NCI-H2029 (cell line): ENCODE measurements around the gene KCNK4.
"Not testable (repeated sequence)": the region's sequence is repeated elsewhere in the genome, so short reads cannot be mapped to it uniquely, and the experiment has no call there.

Source experiments
- DNase-seq: peaks from one replicate; lab custom pipeline; 2025; lab: John Stamatoyannopoulos, UW

Gene KCNK4

GRCh38 chr11:64307795-64308194 is 16.7 kb downstream of the KCNK4 start:
- DNase-seq = not testable (repeated sequence)

GRCh38 chr11:64312947-64313346 is 21.8 kb downstream of the KCNK4 start:
- no peak for DNase-seq

DNA sequence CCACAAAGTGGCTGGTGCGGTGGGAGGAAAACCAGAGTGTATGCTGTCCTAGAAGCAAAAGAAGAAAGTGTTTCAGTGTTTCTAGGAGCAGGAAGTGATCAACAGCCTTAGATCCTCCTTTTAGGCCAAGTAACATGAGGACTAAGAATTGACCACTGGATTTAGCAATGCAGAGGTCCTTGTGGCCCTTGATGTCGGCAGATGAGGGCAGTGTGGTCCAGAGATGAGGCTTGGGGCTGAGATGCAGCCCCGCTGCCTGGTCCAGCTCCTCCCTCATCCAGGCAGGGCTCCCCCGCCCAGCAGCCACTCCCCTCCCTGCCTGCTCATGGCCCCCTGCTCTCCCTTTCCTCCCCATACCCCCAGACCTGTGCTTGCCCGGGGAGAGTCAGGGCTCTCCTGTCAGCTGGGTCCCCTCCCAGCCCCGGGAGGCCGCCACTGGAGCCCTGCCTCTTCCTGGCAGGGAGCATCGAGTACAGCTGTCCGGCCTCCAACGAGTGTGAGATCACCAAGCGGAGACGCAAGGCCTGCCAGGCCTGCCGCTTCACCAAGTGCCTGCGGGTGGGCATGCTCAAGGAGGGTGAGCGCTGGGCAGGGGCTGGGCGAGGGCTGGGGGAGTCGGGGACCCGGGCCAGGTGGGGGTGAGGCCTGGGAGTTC is 22.5 kb downstream of the KCNK4 start:
- no peak for DNase-seq

- no peak for DNase-seq
Measured at GRCh38 chr11:64314146-64314804, 23.2 kb downstream of the KCNK4 start.

DNA sequence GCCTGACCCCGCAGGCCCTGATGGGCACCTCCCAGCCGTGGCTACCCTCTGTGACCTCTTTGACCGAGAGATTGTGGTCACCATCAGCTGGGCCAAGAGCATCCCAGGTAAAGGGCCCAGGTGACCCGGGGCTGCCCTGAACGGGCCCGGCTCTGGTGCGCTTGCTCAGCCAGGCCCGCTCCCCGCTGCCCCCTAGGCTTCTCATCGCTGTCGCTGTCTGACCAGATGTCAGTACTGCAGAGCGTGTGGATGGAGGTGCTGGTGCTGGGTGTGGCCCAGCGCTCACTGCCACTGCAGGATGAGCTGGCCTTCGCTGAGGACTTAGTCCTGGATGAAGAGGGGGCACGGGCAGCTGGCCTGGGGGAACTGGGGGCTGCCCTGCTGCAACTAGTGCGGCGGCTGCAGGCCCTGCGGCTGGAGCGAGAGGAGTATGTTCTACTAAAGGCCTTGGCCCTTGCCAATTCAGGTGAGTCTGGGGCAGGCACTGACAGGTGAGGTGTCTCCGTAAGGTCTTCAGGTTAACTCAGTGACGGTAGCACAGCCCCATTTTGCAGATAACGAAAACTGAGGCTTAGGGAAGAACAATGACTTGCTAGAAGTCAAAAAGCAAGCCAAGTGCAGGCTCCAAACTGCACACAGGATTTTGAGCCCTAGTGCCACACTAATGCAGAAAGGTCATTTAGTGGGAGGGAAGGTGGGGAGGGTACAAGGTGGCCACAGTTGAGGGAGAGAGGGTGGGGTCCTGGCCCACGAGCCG is 23.9 kb downstream of the KCNK4 start:
- DNase-seq = no peak

DNA sequence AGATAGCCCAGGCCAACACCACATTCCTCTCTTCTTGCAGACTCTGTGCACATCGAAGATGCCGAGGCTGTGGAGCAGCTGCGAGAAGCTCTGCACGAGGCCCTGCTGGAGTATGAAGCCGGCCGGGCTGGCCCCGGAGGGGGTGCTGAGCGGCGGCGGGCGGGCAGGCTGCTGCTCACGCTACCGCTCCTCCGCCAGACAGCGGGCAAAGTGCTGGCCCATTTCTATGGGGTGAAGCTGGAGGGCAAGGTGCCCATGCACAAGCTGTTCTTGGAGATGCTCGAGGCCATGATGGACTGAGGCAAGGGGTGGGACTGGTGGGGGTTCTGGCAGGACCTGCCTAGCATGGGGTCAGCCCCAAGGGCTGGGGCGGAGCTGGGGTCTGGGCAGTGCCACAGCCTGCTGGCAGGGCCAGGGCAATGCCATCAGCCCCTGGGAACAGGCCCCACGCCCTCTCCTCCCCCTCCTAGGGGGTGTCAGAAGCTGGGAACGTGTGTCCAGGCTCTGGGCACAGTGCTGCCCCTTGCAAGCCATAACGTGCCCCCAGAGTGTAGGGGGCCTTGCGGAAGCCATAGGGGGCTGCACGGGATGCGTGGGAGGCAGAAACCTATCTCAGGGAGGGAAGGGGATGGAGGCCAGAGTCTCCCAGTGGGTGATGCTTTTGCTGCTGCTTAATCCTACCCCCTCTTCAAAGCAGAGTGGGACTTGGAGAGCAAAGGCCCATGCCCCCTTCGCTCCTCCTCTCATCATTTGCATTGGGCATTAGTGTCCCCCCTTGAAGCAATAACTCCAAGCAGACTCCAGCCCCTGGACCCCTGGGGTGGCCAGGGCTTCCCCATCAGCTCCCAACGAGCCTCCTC is 24.8 kb downstream of the KCNK4 start:
- not testable (repeated sequence) for DNase-seq

GRCh38 chr11:64316672-64317324 is 25.7 kb downstream of the KCNK4 start:
- DNase-seq = peak; percentile 73

GRCh38 chr11:64317325-64317960 is 26.3 kb downstream of the KCNK4 start, which contains the start of gene TRMT112:
TSS of gene TRMT112 (minus strand) at chr11:64317559. CDS start at chr11:64317526, 33 bp downstream.
- DNase-seq = peak; percentile 98

DNA sequence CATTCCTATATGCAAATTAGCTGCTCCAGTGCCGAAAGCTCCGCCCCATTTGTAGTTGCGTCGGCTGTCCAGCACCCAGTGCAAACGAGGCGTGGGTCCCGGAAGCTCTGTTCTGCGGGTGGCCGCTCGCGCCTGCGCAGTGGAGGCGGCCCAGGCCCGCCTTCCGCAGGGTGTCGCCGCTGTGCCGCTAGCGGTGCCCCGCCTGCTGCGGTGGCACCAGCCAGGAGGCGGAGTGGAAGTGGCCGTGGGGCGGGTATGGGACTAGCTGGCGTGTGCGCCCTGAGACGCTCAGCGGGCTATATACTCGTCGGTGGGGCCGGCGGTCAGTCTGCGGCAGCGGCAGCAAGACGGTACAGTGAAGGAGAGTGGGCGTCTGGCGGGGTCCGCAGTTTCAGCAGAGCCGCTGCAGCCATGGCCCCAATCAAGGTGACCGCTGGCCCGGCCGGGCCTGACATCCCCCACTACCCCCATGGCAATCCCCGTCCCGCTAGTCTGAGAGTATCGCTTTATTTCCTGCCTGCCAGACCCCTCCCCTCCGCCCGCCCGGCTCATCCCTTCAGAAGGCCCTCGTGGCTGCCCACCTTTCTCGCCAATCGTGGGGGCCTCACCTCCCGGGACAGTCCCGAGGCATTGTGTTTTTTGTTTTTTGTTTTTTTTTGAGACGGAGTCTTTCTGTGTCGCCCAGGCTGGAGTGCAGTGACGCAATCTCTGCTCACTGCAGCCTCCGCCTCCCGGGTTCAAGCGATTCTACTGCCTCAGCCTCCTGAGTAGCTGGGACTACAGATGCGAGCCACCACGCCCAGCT is 27.1 kb downstream of the KCNK4 start, which contains the start of gene PRDX5:
PRDX5 (plus strand) TSS at position 161 of the 805 bp plus-strand sequence; CDS start at position 256, 95 bp downstream.
- DNase-seq = peak; percentile 97

DNA sequence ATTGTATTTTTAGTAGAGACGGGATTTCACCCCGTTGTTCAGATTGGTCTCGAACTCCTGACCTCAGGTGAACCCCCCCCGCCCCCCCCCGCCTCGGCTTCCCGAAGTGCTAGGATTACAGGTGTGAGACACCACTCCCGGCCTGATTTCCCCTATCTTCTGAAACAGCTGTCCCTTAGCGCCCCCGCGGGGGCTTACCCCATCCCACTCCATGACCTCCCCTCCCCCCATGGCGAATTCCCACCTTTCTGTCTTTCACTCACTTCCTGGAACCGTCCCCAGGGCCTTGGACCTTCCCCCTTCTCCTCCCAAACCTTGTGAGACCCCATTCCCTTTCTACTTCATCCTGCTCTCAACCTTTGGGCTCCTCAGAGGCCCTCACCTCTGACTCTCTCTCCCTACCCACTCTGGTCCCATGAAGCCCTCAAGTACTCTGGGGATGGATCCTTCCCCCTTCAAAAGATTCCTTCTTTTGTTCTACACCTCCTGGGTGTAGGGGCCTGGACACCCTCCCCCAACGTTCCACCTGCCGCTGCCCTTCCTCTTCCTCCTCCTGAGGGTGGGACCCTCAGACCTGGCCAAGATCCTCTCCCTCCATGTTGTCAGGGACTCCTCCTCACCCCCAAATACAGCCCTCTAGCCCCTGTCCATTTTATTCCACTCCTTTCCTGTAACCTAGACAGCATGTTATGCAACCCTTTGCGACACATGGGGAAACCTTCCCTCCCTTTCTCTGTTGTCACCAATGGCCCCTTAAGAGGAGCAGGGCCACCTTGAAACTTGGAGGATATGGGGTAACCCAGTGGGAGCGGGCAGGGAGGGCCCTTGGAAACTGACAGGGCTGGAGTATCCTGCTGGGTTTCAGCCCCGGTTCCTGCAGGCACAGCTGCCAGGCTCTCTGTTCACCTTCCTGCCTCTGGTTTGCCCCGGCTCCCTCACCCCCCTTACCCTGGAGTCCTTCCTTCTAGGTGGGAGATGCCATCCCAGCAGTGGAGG is 28.0 kb downstream of the KCNK4 start:
- no peak for DNase-seq

DNA sequence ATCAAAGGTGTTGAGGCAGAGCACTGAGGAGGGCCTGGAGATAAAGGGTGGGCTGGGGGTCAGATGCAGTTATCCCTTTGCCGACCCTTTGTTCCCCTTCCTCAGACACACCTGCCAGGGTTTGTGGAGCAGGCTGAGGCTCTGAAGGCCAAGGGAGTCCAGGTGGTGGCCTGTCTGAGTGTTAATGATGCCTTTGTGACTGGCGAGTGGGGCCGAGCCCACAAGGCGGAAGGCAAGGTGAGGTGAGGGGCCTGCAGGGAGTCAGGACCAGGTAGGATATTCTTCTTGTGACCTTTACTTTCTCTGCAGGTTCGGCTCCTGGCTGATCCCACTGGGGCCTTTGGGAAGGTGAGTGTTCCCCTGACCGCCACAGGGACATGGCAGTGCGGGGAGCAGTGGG is 29.5 kb downstream of the KCNK4 start:
- DNase-seq = no peak

DNA sequence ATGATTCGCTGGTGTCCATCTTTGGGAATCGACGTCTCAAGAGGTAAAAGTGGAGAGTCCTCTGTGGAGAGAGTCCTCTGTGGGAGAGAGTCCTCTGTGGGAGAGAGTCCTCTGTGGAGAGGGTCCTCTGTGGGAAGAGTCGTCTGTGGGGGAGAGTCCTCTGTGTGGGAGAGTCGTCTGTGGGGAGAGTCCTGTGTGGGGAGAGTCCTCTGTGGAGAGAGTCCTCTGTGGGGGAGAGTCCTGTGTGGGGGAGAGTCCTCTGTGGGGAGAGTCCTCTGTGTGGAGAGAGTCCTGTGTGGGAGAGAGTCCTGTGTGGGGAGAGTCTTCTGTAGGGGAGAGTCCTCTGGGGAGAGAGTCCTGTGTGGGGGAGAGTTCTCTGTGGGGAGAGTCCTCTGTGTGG is 29.9 kb downstream of the KCNK4 start:
- DNase-seq = no peak

- peak; percentile 73 for DNase-seq
Measured at GRCh38 chr11:64321533-64321932, 30.4 kb downstream of the KCNK4 start.

- DNase-seq = no peak
Measured at GRCh38 chr11:64322925-64323260, 31.8 kb downstream of the KCNK4 start.

DNA sequence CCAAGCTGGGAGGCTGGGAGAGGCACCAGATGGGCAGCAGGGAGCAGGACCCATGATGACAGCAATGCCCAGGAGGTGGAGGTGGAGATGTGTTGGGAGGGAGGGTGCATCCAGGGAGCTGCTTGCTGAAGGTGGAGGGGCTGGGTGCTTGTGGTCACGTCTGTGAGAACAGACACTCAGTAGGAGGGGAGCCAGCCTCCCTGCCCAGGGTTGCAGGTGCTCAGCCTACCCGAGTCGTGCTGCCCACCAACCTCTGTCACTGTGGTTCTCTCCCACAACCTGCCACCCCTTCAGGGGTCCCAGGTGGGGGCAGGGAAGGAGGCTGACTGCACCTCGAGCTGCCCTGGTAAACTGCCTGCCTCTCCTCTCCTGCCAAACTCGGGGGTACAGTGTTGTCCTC is 32.3 kb downstream of the KCNK4 start:
- no peak for DNase-seq

GRCh38 chr11:64323984-64324383 is 32.9 kb downstream of the KCNK4 start:
- not testable (repeated sequence) for DNase-seq

DNA sequence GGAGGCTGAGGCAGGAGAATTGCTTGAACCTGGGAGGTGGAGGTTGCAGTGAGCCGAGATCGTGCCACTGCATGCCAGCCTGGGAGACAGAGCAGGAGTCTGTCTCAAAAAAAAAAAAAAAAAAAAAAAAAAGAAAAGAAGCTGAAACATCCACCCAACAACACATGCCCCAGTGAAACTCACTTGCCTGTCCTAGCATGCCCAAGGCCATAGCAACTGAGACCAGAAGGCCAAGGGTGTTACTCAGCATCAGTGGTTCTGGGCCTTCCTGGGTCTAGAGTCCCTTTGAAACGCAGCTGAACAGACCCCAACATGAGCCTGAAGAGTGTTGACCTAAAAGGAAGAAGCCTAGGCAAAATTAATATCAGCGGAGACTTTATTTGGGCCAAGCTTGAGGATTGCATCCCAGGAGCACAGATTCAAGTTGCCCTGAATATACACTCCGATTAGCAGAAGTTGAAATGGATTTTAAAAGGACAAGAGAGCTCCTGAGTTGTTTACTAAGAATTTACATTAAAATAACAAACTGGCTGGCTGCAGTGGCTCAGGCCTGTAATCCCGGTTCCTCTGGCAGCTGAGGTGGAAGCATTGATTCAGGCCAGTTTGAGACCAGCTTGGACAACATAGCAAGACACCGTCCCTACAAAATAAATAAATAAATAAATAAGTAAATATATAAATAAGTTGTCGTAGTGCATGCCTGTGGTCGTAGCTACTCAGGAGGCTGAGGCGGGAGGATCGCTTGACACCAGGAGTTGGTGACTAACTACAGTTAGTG is 33.8 kb downstream of the KCNK4 start:
- no peak for DNase-seq

GRCh38 chr11:64327375-64327774 is 36.3 kb downstream of the KCNK4 start:
- no peak for DNase-seq
